Stimulated activated CD8-positive, alpha-beta memory T cell treated with anti-CD3 and anti-CD28 coated beads, Interleukin-15, amount 100 ng/mL, for 4 hours (primary cell): ENCODE measurements around the gene KCNH1.

ENCODE experiments used
- DNase-seq, 2 donors: peaks; one replicate each; pipeline ENCODE4 v3.0.0-alpha.2; 2020; ENCODE audit warnings: low read depth in 2 of 2

KCNH1 gene, protein sequence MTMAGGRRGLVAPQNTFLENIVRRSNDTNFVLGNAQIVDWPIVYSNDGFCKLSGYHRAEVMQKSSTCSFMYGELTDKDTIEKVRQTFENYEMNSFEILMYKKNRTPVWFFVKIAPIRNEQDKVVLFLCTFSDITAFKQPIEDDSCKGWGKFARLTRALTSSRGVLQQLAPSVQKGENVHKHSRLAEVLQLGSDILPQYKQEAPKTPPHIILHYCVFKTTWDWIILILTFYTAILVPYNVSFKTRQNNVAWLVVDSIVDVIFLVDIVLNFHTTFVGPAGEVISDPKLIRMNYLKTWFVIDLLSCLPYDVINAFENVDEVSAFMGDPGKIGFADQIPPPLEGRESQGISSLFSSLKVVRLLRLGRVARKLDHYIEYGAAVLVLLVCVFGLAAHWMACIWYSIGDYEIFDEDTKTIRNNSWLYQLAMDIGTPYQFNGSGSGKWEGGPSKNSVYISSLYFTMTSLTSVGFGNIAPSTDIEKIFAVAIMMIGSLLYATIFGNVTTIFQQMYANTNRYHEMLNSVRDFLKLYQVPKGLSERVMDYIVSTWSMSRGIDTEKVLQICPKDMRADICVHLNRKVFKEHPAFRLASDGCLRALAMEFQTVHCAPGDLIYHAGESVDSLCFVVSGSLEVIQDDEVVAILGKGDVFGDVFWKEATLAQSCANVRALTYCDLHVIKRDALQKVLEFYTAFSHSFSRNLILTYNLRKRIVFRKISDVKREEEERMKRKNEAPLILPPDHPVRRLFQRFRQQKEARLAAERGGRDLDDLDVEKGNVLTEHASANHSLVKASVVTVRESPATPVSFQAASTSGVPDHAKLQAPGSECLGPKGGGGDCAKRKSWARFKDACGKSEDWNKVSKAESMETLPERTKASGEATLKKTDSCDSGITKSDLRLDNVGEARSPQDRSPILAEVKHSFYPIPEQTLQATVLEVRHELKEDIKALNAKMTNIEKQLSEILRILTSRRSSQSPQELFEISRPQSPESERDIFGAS

DNA sequence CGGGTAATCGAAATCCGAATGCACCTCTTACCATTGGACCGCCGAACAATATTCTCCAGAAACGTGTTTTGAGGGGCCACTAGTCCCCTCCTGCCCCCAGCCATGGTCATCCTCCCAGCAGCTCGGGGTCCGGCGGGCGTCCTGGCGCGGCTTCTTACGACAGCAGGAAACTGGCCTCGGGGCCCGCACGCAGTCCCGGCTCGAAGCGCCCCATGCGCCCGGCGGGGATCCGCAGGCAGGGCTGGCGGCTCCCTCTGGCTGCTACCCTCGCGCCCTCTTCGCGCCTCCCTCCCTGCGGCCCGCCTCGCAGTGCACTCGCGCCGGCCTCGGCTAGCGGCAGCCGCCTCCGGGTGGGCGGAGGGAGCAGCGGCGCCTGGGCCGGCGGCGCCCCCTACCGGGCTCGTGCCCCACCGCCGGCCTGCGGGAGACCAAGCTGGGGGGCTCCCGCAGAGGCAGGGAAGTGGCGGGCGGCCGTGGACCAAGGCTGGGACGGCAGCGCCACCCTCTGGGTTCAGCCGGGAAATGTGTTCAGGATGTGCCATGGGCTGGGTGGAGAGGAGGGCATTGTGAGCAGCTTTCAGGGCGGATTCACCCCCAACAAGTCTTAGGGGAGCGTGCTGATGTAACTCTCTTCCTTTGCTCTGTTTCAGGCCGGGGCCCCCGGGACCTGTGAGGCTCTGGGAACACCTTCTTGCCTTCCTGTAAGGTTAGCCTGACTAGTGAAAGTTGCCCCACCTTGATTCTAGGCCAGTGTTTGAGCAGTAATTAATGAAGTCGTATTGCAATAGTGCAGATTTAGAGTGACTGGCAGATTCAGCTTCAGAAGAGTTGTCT lies at the start of gene KCNH1:
Gene KCNH1, minus strand, starts transcription at position 313 of the 834 bp plus-strand sequence. Its CDS starts 203 bp downstream, at position 110.
- peak; percentile 52 to 62 for DNase-seq

DNA sequence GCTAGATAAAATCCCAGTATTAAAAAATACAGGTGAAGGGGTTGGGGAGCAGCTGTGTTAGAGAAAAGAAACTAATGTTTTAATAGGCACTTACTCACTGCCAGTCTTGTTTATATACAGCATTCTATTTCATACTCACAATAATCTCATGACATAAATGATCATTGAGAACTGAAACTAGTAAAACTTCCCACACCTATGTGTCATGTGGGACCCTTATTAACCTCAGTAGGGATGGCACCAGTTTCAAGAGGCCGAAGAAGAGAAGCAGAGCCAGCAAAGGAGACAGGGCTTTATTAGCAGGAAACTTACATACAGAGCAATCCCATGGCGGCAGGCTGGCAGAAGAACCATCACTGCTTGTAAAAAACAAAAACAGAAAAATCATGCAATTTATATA lies 48.8 kb upstream of the KCNH1 start:
- DNase-seq: no peak

DNA sequence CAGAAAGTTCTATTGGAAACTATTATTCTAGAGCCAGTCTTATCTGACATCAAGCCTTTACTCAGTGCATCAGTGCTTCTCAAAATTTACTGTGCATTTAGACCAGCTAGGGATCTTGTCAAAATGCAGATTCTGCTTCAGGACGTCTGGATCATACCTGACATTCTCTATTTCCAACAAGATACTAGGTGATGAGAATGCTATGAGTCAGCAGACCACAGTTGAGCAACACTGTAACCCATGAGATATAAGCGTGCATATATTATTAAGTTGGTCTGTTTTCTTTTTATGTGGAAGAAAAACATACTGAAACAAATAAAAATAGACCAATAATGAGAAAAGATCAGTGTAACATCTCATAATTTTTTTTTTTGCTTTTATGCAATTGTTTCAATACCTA lies 40.4 kb upstream of the KCNH1 start:
- DNase-seq: no peak

DNA sequence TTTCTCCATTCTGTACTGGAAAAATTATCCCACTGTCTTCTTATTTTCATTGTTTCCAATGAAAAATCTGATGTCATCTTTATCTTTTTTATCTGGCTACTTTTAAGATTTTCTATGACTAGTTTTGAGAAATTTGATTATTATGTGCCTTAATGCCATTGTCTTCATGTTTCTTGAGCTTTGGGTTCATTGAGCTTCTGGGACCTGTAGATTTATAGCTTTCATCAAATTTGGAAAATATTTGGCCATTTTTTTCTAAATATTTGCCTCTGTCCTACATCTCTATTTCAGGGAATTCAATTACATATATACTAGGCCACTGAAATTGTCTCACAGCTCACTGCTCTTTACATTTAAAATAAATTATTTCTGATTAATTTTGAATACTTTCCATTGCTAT lies 38.7 kb upstream of the KCNH1 start:
- DNase-seq: no peak

DNA sequence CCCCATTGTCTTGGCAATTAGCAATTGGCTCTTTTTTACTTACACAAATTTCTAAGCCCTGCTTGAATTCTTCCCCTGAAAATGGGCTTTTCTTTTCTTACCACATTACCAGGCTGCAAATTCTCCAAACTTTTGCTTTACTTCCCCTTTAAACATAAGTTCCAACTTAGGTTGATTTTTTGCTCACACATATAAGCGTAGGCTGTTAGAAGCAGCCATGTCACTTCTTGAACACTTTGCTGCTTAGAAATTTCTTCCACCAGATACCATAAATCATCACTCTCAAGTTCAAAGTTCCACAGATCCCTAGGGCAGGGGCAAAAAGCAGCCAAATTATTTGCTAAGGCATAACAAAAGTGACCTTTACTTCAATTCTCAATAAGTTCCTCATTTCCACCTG lies 35.4 kb upstream of the KCNH1 start:
- DNase-seq: no peak

DNA sequence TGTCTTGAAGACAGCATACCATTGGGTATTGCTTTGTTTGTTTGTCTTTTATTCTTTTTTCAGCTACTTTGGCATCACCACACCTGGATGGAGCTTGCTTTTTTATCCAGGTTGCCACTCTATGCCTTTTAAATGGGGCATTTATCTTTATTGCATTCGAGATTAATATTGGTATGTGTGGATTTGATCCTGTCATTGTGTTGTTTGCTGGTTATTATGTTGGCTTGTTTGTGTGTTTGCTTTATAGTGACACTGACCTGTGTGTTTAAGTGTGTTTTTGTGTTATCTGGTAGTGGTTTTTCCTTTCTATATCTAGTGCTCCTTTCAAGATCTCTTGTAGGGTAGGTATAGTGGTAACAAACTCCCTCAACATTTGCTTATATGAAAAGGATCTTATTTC lies 24.9 kb upstream of the KCNH1 start:
- no peak for DNase-seq

DNA sequence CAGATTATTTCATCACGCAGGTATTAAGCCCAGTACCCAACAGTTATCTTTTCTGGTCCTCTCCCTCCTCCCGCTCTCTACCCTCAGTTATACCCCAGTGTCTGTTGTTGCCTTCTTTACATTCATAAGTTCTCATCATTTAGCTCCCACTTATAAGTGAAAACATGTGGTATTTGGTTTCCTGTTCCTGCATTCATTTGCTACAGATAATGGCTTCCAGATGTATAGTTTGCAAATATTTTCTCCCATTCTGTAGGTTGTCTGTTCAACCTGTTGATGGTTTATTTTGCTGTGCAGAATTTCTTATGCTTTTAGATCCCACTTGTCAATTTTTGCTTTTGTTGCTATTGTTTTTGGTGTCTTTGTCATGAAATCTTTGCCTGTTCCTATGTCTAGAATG lies 21.1 kb upstream of the KCNH1 start:
- no peak for DNase-seq

DNA sequence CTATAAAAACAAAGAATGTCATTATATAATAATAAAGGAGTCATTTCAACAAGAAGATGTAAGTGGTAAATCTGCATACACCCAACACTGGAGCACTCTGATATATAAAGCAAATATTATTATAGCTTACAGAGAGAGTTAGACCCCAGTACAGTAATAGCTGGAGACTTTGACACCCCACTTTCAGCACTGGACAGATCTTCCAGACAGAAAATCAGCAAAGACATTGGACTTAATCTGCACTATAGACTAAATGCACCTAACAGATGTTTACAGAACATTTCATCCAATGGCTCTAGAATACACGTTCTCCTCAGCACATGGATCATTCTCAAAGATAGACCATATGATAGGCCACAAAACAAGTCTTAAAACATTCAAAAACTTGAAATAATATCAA lies 20.0 kb upstream of the KCNH1 start:
- DNase-seq: no peak

DNA sequence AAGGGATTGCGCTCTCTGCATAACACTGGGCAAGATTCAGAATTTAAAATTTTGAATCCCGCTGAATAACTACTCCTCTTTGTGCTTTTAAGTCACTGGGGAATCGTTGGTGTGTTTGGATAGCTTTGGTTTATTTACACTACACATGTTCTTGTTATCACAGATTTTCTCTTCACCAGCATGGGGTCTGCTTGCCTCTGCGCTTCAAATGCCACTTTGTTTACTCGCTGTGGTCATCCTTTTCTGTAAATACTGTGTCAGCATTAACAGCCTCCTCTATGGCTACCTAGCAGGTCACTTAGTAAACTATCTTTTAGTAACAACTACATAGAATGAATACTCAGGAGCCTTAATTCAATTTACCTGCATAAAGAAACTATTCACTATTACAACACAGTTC lies 14.4 kb upstream of the KCNH1 start:
- no peak for DNase-seq

DNA sequence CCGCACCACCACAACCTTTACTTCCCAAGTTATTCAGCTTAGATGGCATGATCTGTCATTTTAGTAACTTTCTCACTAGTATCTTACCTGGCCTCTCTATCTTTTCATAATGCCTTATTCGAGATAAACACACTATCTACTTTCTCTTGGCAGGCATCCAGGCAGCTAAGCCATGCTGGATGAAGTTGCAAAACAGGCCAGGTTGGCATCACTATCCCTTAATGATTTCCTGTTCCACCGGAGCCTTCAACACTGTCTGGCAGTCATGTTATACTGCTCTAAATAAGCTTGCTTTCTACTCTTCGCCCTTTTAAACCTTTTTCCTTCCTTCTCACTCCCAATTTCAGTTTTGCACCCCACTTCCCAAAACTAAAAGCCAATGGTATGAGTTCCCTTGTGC lies 12.0 kb upstream of the KCNH1 start:
- no peak for DNase-seq

DNA sequence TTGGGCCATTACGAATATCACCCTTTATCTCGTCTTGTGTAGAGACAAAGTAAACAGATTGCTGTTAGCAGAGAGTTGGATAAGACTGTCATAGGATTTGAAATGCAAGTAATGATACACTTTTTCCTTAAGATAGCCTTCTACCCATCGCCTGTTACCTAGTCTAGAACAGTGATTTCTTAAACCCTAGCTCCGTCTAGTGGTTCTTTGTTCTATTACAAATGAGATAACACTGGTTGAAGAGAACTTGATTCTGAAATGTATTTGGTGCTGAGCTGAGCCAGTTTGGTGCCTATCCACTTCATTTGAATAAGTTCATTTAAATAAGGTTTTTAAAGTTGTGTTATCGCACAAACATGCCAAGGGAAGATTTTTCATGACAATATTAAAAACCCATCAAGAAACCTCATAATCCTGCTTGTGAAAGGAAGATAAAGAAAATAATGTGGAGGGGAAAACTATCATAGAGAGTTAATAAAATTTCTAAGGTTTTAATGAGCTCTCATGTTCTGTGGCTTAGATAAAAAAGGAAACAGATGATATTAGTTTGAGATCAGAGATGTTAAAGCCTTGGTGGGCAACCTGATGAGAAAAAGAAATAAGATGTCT lies 1.5 kb upstream of the KCNH1 start:
- no peak for DNase-seq

DNA sequence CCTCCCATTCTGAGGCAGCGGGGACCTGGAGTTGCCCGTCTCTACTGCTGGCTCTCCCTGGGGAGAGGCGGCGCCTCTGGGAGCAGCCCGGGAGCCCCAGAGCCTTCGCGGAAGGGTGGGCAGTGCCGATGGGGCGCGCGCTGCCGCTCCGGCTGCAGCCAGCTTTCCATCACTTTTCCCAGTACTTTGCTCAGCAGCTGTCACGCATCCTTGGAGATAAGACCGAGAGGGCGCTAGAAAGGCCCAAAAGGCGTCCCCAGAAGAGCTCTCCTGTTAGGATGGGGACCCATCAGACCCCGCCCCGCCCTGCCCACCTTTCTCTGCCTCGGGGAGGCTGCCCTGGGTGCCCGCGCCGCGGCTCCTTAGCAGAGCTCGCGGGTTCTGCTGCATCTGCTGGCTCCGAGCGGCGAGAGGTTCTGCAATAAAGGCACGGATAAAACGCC lies 534 bp downstream of the KCNH1 start:
- DNase-seq: no peak

DNA sequence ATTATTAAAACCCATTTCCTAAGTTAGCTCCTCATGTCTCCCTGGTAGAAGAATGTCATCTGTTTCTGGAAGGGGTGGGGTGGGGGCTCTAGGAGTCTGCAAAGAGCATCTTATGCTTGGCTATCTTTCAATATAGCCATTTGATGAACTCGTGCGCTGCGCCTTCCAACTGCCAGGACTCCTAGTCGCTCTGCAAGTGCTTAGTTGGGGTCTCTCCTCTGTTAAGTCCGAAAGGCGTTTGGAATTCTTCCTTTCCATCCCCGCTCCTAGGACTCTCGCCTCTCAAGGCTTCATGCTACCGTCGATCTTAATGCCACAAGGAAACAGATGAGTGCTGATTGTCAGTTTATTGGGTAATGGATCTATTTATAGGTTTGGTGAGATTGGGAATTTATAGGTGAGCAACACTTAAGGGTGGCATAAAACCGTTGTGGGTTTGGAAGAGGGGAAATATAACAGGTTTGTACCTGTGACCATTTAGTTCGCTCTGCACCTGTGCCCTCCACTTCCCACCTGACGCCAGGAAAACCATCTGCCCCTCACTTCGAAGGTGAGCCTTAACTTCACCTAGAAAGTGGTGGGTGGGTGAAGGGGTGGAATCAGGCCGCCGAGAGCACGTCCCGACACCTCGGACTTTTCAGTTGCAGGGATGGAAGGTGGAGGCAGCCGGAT lies 1.1 kb downstream of the KCNH1 start:
- DNase-seq: no peak

DNA sequence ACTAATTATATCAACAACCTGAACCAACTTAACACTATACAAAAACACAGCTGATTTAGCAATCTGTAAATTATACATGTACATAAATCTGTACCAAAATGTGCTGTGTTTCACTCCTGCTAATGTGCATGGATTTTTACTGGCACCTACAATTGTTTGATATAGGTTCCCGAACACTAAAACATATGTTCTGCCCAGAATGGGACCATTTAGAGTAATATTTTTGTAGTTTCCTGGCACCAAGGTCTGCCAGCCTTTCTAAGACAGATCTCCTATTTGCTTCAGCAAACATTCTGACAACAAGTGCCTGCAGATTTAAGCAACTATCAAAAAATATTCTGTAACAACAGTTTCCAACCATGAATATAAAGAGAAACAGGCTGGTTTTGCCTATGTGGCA lies 4.2 kb downstream of the KCNH1 start:
- no peak for DNase-seq

DNA sequence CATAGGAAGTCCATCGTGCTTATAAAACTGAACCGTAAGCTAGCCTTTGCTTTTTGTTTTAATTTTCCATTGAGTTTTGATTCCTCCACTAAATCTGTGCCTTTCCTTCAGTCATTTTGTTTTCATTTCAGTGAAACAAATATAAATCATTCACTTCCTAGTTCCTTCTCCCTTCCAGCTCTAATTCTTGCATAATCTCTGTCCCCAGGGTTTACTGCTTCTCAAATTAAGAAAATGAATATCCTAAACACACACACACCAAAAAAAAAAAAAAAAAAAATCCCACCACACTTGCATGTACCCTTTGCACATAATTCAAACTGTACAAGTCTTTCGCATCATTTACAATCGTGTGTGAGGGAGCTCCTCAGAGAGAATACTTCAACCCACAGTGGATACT lies 6.8 kb downstream of the KCNH1 start:
- DNase-seq: no peak

DNA sequence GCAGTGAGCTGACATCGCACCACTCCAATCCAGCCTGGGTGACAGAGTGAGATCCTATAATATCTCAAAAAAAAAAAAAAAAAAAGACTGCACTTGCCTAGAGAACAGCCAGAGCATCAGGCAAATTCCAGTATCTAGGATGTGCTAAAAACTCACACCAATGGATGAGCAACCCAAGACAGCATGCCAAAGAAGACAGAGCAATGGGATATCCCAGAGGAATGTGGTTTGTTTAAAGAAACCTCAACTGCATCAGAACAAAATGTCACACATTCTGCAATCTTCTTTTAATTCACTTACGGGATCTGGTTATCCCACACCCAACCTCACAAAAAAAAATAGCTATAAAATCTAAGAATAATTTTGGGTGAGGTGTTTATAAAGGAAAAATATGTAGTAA lies 7.3 kb downstream of the KCNH1 start:
- no peak for DNase-seq

DNA sequence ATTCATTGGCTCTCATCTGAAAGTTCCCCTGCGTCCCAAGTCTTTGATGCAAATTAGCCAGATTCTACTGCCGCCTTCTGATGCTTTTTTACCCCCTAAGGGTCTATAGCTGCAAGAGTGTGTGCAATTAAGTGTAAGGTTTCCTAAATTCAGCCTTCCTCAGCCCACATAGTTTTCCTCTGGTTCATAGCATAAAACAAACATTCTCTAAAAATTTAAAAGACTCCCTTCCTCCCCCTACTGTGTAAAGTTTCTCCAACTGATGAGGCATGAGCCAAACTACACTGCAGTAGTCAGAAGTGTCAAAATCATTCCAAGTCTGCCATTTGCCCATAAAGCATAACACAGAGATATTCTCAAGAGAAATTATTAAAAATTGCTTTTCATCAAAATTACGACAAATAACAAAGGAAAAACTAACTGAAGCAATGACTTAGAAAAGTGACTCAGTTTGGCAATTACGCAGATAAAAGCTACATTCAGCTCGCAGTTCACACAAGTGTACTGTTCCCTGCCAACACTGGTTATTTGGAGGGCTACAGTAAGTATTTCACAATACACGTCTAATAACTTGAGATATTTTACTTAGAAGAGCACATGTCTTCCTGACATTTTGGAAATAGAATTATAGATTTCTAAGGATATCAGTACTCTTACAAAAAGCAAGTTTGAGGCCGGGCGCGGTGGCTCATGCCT lies 15.4 kb downstream of the KCNH1 start:
- DNase-seq: no peak

DNA sequence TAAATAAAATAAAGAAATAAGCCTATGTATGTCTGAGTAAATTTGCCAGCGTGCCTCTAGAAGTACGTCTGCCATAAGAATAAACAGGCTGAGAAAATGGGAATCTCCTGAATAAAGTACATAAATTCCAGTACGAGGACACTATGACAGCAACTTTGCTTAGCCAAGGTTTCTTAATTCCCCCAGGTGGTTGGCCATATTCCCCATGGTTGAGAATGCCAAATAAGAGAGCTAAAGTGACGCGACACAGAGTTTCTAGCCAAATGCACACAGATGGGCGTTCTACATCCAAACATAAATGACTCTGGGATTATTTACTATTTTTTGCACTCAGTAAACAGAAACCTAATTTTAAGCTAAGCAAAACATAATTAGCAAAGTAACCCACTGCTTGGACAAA lies 19.5 kb downstream of the KCNH1 start:
- no peak for DNase-seq

DNA sequence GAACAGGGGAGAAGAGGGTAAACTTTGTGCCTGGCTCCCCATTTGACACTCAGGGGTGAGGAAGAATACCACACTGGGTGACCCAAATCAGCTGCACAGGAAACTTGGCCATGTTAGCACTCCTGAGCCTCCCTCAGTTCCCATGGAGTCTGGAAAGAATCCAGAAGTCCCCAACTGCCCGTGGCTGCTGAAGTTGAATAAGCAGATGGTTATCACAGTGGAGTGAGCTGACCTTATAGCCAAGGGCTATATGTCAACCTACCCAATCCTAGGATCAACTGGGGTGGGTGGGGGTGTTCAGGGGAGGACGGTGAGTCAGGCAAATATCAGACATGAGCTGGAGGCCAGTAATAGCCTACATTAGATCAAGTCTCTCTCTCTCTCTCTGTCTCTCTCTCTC lies 20.4 kb downstream of the KCNH1 start:
- no peak for DNase-seq

DNA sequence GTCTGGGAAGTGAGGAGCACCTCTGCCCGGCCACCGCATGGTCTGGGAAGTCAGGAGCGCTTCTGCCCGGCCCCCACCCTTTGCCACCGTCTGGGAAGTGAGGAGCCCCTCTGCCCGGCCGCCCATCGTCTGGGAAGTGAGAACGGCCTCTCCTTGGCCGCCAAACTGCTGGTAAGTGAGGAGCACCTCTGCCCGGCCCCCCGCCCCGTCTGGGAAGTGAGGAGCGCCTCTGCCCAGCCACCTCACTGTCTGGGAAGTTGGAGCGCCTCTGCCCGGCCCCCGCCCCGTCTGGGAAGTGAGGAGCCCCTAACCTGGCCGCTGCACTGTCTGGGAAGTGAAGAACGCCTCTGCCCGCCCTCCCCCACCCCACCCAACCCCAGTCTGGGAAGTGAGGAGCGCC lies 22.6 kb downstream of the KCNH1 start:
- DNase-seq: no peak
